HG03342 (cell line): ENCODE measurements around the gene DNMT3A.

ENCODE experiments used
- ATAC-seq: cut with Tn5 transposase; IDR thresholded peaks from one replicate; pipeline ENCODE4 v1.9.1; 2021; ENCODE audit warnings: mild to moderate bottlenecking, moderate library complexity; ENCODE audit not compliant: unreplicated experiment

Gene DNMT3A

DNA sequence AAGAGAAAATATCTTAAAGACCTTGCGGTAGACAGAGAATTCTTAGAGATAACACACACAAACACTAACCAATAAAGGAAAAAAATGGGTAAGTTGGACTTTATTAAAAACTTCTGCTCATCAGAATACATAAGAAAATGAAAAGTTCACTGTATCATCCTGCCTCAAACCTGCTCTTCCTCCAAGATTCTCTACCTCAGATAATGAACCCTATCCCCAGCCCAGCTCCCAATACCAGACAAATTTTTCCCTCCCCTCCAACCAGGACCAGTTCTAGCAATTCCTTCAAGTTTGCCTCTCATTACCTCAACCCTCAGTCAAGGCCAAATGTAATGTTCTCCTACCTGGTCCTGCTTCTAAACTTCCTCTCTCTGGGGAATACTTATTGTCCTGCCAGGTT is 79.4 kb downstream of the DNMT3A start:
- ATAC-seq: no peak

DNA sequence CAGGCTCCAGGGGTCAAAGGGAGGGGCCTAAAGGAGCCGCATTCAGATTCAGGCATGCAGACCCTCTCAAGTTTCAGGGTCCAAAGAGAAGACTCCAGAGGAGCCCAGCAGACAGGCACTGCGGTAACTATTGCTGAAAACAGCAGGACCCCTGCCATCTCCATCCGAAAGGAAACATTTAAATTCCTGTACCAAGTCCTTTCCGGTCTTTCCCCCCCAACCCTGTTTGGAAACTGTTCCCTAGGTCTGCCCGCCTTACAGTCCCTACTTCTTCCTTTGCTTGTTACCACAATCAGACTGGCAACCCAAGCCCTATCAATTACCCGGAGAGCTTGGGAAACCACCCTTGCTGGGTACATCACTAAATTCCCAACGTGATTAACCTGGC is 82.0 kb downstream of the DNMT3A start:
- no peak for ATAC-seq

DNA sequence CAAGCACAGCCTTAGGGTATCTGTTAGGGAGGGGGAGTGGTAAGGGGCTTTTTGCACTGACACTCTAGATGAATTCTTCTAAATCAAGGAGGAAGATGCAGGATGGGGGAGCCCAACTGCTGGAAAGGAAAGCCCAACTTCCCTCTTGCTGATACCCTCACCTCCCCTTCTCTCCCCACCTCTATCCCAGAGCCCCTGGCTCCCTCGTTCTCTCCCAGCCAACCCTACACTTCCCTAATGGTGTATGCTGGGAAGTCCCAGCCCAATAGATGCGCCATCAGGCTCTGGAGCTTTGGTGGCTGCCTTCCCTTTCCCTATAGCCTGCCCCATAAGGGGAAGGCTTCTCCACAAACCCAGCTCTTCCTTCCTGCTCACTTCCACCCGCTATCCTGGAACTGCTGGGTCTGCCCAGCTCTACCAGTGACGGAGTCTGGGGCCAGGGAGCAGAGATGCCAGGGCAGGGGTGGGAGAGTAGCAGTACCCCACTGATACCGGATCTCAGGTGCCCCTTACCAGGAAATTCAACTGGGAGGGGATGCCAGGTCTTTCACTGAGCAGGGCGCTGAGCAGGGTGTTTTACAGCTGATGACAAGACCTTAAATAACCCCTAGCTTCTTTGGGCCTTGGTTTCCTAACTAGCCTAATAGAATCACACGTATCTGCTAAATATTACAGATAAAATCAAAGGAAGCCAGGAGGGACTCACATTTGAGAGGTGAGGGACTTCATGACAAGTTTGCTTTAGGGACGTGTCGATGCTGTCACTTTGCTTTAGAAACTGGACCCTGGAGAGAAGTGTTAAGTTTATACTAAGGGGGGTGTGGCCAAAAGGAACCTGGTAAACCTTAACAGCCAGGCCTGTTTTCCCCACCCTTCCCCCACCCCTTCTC is 82.6 kb downstream of the DNMT3A start:
- ATAC-seq: no peak

DNA sequence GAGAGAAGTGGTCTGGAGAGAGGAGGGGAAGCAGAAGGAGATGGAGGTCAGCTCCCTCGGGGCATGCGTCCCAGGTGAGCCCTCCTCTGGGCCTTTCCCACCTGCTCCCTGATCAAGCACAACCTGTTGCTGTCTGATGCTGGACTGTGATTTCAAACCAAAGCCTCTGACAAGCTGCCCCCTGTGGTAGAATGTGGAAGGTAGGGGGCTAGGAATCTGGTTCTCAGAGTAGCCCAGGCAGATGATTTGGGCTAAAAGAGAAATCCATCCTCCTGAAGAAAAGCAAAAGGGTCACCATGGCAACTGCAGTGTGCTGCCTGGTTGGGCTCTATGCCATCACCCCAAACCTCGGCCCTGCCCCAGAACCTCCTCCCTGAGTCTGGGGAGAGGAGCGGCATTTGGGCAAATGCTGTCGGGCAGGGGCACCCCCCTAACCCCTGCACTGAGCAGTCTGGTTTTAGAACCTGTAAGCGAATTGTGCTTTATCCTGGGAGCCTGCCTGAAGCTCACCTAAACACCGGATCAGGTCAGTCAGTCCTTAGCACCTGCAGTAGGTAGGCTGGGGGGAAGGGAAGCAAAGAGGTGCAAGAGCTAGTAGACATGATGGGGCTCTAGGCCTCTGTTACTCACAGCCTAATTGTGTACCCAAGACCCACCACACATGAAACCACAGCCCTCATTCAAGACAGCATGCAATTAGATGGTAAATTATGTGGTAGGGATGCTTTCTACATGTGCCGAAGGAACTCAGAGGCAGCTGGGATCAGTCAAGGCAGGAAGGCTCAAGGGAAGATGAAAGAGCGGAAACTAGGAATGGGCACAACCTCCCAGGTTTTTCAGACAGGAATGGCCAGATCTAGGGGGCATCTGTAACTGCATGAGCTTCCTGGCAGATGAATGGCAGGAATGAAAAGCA is 83.5 kb downstream of the DNMT3A start:
- no peak for ATAC-seq

DNA sequence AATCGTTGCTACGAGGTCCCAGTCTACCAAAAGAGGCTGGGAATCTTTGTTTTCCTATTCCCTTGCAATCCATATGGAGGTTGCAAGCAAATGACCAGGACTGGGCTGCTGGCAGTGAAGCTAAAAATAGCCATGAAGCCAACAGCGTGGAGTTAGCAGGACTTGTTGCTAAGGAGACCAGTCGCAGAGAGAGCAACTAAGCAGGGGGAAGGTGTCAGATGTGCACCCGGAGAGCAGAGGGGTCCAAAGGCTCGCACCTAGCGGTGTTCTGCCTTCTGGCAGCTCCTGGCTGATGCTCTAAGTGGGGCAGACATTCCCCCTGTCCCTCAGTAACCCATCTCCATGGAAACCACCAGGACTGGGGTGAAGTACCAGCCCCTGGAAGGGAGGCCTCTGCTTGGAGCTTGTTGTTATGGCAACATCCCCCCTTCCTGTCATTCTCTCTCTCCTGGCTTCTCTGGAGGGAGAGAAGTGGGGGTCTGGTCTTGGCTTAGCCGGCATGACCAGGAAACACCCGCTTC is 84.6 kb downstream of the DNMT3A start:
- ATAC-seq: no peak

DNA sequence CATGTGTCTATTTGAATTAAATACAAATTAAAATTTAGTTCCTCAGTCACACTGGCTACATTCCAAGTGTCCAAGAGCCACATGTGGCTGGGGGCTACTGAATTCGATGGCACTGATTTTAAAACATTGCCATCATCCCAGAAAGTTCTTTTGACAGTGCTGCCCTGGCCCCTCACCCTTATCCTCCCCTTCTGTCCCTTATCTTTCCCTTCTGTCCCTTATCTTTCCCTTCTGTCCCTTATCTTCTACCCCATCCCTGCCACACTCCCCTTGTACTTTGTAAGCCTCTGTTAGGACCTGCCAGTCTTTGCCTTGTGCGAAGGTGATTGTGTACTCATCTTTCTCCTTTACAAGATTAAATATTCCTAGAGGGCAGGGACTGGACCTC is 85.2 kb downstream of the DNMT3A start:
- ATAC-seq: no peak

DNA sequence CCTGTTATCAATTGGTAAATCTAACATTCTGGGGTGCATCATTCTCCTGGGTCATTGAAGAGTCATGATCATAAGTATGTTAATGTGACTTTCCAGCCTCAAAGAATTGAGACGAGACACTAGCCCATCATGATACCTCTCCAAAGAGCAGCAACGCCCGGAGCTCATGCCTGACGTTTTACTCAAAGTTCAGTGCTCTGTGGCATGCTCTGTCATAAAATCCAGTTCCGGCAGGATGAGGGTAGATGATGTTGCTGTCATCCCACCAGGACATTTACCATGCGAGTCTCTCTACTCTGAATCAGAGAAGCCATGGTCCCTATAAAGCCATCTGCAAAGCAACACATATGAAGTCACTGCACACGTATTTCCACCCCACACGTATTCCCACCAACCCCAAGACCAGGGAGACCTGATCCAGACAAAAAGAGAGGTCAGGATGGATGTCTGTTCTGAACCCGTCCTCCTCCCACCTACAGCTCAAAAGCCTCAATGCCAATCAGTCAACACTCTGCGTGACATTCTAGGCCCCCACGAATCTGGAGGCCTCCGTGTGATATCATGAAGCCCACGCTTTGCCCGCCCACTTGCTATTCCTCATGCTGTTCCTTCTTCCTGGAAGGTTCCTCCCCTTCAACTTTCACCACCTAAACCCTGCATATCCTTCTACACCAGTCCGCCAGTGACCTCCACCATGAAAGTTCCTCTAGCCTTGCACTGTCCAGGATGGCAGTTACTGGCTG is 85.8 kb downstream of the DNMT3A start:
- ATAC-seq: no peak

DNA sequence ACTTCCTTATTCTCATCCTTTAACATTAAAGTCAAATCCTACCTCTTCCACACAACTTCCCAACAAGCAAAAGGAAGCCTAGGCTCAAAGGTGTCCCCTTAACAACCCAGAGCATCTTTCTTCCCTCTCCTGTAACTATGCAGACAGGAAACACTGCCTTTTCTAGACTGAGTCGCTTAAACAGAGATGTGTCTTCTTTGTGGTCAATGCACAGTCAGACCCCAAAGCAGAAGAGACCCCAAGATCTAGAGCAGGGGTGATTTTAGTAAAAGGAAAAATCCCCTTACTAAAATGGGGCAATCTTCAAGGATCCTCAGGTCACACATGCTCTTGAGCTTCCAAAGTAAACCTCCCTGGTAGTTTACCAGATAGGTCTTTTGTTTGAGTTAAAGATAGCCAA is 86.8 kb downstream of the DNMT3A start:
- ATAC-seq: no peak

DNA sequence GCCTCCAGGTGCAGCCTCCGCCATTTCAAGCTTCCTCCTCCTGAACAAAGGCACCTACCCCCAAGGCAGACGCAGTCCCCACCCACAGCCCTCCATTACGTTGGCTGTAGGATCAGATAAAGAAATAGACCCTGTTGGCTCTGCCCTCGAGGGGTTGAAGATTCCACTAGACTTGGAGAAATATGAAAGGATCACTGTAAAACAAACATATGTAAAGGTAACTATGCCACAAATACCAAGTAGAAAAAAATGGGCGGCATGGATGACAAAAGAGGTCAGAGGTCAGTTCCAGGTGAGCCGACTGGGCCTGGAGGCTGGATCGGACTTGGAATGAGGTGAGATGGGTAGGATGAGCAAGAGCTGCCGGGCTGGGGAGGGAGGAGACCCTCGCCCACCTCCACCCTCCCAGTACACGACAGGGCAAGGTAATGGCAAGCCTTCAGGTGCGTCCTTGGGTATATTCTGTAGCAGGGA is 88.5 kb downstream of the DNMT3A start:
- ATAC-seq: no peak

DNA sequence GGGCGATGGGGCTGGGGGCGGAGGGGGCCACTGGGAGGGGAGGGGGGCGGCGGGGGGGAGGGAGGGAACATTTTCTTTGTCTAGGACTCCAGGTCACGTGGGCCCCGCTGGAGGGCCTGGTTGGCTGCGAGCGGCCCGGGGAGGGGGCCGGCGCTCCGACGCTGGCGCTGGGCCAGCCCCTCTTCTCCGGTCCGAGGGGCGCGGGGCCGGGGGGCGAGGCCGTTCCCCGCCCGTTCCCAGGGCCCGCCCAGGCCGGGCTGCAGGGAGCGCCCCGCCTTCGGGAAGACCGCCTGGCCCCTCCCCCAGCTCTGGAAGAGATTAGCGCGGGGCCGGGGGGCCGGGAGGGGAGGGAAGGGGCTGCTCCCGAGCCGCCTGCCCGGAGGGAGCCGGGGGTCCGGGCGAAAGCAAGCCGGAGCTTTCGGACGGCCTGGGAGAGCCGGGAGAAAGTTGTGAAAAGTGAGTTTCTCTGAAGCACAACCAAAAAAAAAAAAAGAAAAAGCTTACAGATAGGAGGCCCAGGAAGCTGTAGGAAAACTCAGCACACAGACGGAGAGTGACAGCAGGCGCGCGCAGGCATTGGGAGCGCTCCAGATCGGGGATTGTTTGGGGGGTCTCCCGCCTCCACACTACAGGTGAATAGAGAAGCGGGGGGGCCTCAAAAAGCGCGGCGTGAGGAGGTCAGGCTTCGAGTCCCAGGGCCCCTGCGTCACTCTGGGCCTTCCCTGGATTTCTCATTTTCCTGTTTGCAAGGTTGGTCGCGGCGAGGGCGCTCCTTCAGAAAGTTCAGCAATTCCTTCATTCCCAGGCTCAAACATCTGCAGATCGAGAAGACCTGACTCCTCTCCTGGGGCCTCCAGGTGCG is 89.2 kb downstream of the DNMT3A start:
- peak; percentile 39 for ATAC-seq

DNA sequence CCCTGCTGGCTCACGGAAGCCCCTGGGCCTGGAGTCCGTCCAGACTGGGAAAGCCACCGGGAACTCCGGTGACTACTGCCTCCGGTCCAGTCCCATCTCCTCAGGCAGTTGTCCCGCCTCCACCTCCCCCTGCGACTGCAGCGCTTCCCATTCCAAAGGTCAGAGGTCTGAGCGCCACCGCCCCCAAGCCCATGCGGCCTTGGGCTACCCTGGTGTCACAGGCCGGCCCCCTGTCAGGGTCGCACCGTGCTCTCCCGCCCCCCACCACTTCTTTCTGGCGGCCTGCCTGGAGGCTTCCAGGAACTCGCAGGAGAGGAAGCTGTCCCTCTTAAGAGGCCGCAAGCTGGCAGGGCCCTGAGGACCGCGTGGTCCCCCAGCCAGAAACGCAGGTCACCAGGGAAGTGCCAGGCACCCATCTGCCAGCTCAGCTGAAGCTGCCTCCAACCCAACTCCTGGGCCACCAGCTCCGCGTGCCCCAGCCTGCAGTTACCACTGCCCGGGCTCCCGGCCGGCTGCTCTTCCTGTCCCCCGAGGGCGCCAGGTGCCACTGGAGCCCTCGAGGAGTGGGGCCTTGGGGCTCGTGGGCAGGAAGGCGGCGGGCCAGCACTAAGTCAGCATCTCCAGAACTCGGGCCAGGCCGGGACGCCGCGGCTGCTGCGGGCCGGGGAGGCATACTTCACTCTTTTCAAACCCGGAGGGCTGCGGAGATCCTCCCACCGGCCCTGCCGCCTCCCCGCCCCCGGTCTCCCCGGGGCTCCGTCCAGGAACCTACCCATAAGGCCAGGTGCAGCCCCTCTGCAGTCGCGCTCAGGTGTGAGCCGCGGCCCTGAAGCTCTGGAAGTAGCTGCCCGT is 90.1 kb downstream of the DNMT3A start:
- ATAC-seq: peak; percentile 50

DNA sequence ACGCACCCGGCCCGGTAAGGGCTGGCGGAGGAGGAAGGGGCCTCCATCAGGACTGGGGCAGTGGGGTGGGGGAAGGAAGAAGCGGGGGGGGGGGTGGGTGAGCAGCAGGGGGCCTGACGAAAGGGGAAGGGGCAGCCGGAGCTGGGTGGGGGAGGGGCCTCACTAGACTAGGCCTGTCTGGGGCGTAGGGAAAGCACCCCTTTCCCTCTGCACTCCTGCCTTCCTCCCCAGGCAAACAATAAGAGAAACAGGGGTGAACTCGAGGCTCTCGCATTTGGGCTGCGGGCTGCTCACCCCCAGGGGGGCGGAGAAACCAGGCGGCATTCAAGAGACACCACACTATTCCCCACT is 90.7 kb downstream of the DNMT3A start:
- ATAC-seq: peak; percentile 9

DNA sequence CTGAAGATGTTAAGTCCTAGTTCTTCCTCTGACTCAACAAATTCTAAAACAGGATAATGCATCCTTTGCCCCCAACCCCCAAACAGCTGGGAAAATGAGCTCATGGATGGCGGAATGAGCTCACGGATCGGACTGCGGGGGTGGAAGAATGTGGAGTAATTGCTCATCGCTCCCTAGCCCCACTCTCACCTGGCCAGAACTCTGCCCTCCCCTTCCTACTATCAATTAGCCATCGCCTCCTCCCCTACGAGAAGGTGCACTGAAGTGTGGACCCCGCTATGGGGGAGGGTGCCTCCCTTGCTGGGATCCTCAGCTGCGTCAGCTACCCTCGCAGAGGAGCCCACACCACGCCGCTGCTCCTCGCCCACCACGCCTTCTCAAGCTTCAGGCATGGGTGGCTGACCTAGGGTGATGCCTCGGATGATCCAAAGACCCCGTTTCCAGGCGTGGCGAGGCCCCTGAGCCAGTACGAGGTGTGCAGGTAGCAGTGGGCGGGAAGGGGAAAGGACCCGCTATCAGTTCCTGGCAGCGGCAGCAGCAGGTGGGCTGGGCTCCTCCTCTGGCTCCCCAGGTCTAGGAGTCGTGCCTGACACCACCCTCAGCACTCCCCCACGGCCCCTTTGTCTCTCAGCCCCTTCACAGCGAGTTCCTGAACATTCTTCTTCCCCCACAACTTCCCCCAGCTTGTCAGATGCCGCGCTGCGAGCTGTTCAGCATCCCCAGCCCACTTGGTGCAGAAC is 91.2 kb downstream of the DNMT3A start:
- ATAC-seq: no peak

DNA sequence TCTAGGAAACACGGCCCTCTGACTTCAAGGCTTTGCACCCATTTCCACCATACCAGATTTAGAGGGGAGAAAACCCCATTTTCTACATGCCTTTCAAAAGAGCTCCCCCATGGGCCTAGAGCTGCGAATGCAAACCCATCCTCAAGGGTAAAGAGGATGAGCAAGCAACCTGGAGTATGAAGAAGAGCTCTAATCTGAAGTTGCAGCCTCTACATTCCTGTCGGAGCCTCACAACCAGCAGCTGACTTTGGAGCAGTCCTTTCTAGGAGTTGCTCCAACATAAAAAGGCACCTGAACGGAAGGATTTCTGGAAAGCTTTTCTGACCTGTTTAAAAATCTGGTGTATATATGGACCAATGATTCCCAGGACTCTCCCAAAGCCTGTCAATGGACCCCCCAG is 91.9 kb downstream of the DNMT3A start:
- no peak for ATAC-seq

DNA sequence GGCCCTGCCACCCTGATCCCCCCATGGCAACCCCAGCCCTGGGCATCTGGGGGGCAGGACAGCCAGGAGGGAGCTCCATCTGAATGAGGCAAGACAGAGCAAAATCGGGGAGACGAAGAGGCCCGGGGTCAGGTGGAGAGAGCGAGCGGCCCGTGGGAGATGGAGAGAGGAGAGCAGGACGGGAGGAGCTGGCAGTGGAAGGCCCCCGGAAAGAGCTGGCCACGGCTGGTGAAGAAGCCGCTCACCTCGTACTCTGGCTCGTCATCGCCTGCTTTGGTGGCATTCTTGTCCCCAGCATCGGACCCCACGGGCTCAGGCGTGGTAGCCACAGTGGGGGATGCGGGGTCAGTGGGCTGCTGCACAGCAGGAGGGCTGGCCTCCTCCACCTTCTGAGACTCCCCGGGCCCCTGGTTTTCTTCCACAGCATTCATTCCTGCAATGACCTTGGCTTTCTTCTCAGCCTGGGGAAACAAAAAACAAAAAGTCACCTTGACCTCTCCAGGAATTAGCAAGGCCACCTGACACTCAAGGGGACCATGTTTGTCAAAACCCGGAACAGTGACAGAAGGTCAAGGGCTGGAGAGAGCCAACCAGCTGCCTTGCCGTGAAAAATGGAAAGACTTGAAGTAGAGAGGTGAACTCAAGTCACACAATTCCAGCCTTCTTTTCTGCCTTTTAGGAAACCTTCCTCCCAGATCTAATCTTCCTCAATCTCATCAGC is 93.8 kb downstream of the DNMT3A start:
- ATAC-seq: no peak

DNA sequence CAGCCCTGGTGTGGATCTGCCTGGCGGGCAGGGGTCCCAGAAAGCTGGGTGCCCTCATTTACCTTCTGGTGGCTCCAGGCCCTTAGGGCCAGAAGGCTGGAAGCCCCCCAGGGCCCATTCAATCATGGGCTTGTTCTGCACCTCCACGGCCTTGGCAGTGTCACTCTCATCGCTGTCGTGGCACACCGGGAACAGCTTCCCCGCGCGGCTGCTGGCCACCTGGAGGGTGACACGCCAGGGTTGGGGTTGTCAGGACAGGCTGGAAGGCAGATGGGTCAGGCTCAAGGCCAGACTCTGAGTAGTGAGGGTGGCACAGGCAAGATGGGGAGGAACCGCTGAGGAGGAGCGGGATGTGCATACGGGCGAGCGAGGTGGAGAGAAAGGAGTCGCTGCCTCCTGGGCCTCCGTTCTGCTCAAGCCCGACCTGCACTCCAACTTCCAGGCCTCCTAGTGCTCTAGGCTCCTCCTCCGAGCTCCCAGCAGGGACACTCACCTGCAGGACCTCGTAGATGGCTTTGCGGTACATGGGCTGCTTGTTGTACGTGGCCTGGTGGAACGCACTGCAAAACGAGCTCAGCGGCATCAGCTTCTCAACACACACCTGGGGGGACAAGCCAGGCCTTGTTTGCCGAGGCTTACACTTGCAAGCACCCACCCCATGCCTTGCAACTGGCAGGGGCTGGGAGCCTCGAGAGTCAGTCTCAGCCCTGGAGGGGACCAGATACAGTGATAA is 95.0 kb downstream of the DNMT3A start:
- no peak for ATAC-seq

DNA sequence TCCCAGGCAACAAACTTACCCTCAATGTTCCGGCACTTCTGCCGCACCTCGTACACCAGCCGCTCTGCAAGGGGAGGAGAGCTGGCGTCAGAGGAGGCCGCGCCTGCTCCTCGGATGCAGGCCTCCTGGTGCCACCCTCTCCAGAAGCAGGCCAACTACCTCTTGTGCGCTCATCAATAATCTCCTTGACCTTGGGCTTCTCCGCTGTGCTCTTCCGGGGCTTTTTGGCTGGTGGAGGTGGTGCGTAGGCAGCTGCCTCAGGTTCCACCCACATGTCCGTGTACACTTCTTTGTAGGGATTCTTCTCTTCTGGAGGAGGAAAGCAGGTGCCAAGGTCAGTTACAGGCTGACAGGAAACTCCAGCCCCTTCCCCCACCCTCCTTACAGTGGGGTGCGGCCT is 95.7 kb downstream of the DNMT3A start:
- no peak for ATAC-seq
